T-cell (primary cell): Measurements from ENCODE around the gene ODAD3. TPM values are rescaled to one million over a fixed set of nuclear protein-coding genes. Genes with fewer than 3 reads are reported as not detected.

ENCODE experiments used
- ATAC-seq, 4 experiments: fragments of 200-7000 bp in 3 of 4; fragments of 150-1000 bp in 1 of 4; cut with Tn5 transposase; replicated peaks in 1 of 4; 1 replicate in 3 of 4; 2 replicates in 1 of 4; pipeline ENCODE4 v1.10.0; 2021; ENCODE audit warnings: moderate library complexity in 3 of 4, mild to moderate bottlenecking in 2 of 4, moderate number of reproducible peaks in 1 of 4
- CTCF ChIA-PET, 2 donors: fragments of 300-600 bp; sonication (Branson Sonifier 250); formaldehyde crosslinking; loops; one replicate each; lab custom pipeline; 2022; ENCODE audit warnings: antibody characterized with exemption in 2 of 2; lab: Charles Lee
- POLR2A ChIA-PET, 2 donors: fragments of 300-600 bp; sonication (Branson Sonifier 250); formaldehyde crosslinking; loops; one replicate each; lab custom pipeline; 2022; ENCODE audit warnings: antibody characterized with exemption in 2 of 2; lab: Charles Lee
- DNase-seq, 35 experiments: peaks; one replicate each; pipeline versions ENCODE4 v3.0.0 to v3.0.0-alpha.2; 2013 to 2023
- H3K27ac ChIP-seq: one replicate; pipeline ENCODE4 v1.5.1; 2013; ENCODE audit warnings: low read length
- H3K27me3 ChIP-seq, 2 experiments: replicated peaks in 1 of 2; 1 replicate in 1 of 2; 2 replicates in 1 of 2; pipeline versions ENCODE4 v1.6.1 to v1.7.0; 2013; ENCODE audit warnings: low read length in 1 of 2, mixed read lengths in 1 of 2; ENCODE audit not compliant: control insufficient read depth in 2 of 2, insufficient read depth in 2 of 2; ENCODE audit errors: extremely low read depth in 1 of 2
- H3K36me3 ChIP-seq, 2 donors: 1 replicate in 1 of 2; 2 replicates in 1 of 2; pipeline versions ENCODE4 v1.6.1 to v1.7.0; 2013; ENCODE audit warnings: low read length in 1 of 2; ENCODE audit not compliant: control insufficient read depth in 2 of 2, insufficient read depth in 1 of 2; ENCODE audit errors: extremely low read depth in 1 of 2
- H3K4me1 ChIP-seq, 2 experiments: 1 replicate in 1 of 2; 2 replicates in 1 of 2; pipeline versions ENCODE4 v1.6.1 to v1.7.0; 2013; ENCODE audit warnings: low read length in 2 of 2, mixed read lengths in 1 of 2; ENCODE audit not compliant: insufficient read depth in 2 of 2, control insufficient read depth in 1 of 2; ENCODE audit errors: extremely low read depth in 1 of 2
- H3K4me3 ChIP-seq, 2 donors: 1 replicate in 1 of 2; 2 replicates in 1 of 2; pipeline versions ENCODE4 v1.5.1 to v1.7.0; 2013; ENCODE audit warnings: mild to moderate bottlenecking in 2 of 2, low read length in 1 of 2, moderate library complexity in 1 of 2; ENCODE audit not compliant: control insufficient read depth in 1 of 2; ENCODE audit errors: extremely low read depth in 1 of 2
- H3K9me3 ChIP-seq: 2 replicates; pipeline ENCODE4 v1.7.0; 2013
- H3K27ac Mint-ChIP-seq, 2 donors: one replicate each; pipeline ENCODE4 v1.8.0; 2020 to 2021; ENCODE audit warnings: mild to moderate bottlenecking in 2 of 2, mixed read lengths in 2 of 2
- H3K27me3 Mint-ChIP-seq, 2 donors: one replicate each; pipeline ENCODE4 v1.8.0; 2021 to 2022; ENCODE audit warnings: mixed read lengths in 2 of 2
- H3K36me3 Mint-ChIP-seq: one replicate; pipeline ENCODE4 v1.8.0; 2021; ENCODE audit warnings: mixed read lengths
- H3K4me1 Mint-ChIP-seq, 3 donors: one replicate each; pipeline ENCODE4 v1.8.0; 2020 to 2022; ENCODE audit warnings: mixed read lengths in 3 of 3, mild to moderate bottlenecking in 1 of 3
- H3K4me3 Mint-ChIP-seq, 3 donors: one replicate each; pipeline ENCODE4 v1.8.0; 2020 to 2022; ENCODE audit warnings: mild to moderate bottlenecking in 3 of 3, mixed read lengths in 3 of 3, moderate library complexity in 3 of 3
- H3K9me3 Mint-ChIP-seq, 3 donors: one replicate each; pipeline ENCODE4 v1.8.0; 2020 to 2022; ENCODE audit warnings: mixed read lengths in 3 of 3
- WGBS: methylation state at CpG from one replicate; pipeline ENCODE4 v1.1.5; 2013; ENCODE audit warnings: missing lambda C conversion rate; ENCODE audit not compliant: insufficient coverage; 5-methylcytosine and 5-hydroxymethylcytosine counted together
- total RNA-seq, 35 experiments: library from RNA in 6 of 35; stranded (reverse) in 6 of 35; fragments of 120-200 nt in 1 of 35; gene quantifications; one replicate each; pipeline versions ENCODE4 v1.2.1 to v1.2.4 and lab custom pipeline; 2013 to 2026

The ODAD3 gene
- total RNA-seq, 5 donors from 2014 or later (not counting 1 experiment from before 2014, with no cell fraction given): 0.20 TPM; not detected in 4

- H3K36me3 Mint-ChIP-seq: peaks cover 6% of the 10 kb centered on the region
- H3K4me1 Mint-ChIP-seq: peaks cover 0 to 2% (median 0%) of the 10 kb centered on the region in 3 donors
- no peaks in the 10 kb centered on the region for H3K27me3 Mint-ChIP-seq
- no peaks in the 10 kb centered on the region for H3K27me3 ChIP-seq
- no peaks in the 10 kb centered on the region for H3K9me3 Mint-ChIP-seq
- no peak overlapping the region for H3K27ac Mint-ChIP-seq
- H3K4me3 Mint-ChIP-seq: no peak overlapping the region
- ATAC-seq (no peak), DNase-seq (no peak)
- H3K4me1 ChIP-seq: peaks cover 0 to 3% of the 10 kb centered on the region in 2 experiments
- H3K27ac ChIP-seq: no peak overlapping the region
- POLR2A ChIA-PET: no interaction called here
- no CpG with 5 or more reads among the region's 13 CpGs for WGBS
- no peak overlapping the region for H3K4me3 ChIP-seq
- CTCF ChIA-PET: interaction anchor here in 1 of 2 donors (1.0 kb wide), 1 partner anchor 8 kb away, joined by 7 read pairs; no protein-coding TSS in a partner anchor
- H3K9me3 ChIP-seq: no peaks in the 10 kb centered on the region
- H3K36me3 ChIP-seq: peaks cover 14 to 31% of the 10 kb centered on the region in 2 donors
Observed at GRCh38 chr19:11451327-11451870, 16.5 kb upstream of the ODAD3 start.

- WGBS: 94% methylated on average over 11 of the region's 21 CpGs
- ATAC-seq: no peak
- Histone ChIP-seq H3K4me1 (peaks cover 0 to 3% of the 10 kb centered on the region in 2 experiments), H3K27ac (no peak overlapping the region), H3K27me3 (no peaks in the 10 kb centered on the region), H3K4me3 (no peak overlapping the region), H3K9me3 (no peaks in the 10 kb centered on the region), H3K36me3 (peaks cover 14 to 36% of the 10 kb centered on the region in 2 donors)
- DNase-seq: no peak
- Mint-ChIP-seq H3K27ac (no peak overlapping the region), H3K9me3 (no peaks in the 10 kb centered on the region), H3K4me1 (peaks cover 0 to 2% (median 0%) of the 10 kb centered on the region in 3 donors), H3K27me3 (no peaks in the 10 kb centered on the region), H3K36me3 (peaks cover 6% of the 10 kb centered on the region), H3K4me3 (no peak overlapping the region)
- ChIA-PET CTCF (no interaction called here), POLR2A (no interaction called here)
Observed at GRCh38 chr19:11450570-11451326, 15.8 kb upstream of the ODAD3 start.

- DNase-seq: no peak
- ChIA-PET CTCF (no interaction called here), POLR2A (no interaction called here)
- no peaks in the 10 kb centered on the region for H3K27me3 Mint-ChIP-seq
- H3K36me3 Mint-ChIP-seq: peaks cover 11% of the 10 kb centered on the region
- no peak overlapping the region for H3K27ac Mint-ChIP-seq
- WGBS: 96% methylated on average over 23 of the region's 31 CpGs
- Histone ChIP-seq H3K4me1 (peaks cover 0 to 3% of the 10 kb centered on the region in 2 experiments), H3K9me3 (no peaks in the 10 kb centered on the region), H3K36me3 (peaks cover 19 to 53% of the 10 kb centered on the region in 2 donors), H3K27me3 (no peaks in the 10 kb centered on the region), H3K27ac (no peak overlapping the region), H3K4me3 (no peak overlapping the region)
- H3K4me1 Mint-ChIP-seq: peaks cover 0 to 2% (median 0%) of the 10 kb centered on the region in 3 donors
- H3K9me3 Mint-ChIP-seq: no peaks in the 10 kb centered on the region
- ATAC-seq: peak in 1 of 4 experiments; percentile 14
- H3K4me3 Mint-ChIP-seq: no peak overlapping the region
Observed at GRCh38 chr19:11448923-11449554, 14.1 kb upstream of the ODAD3 start.

GRCh38 chr19:11448410-11448809 lies 13.5 kb upstream of the ODAD3 start:
- ChIA-PET POLR2A (no interaction called here), CTCF (no interaction called here)
- no peak overlapping the region for H3K4me3 ChIP-seq
- H3K27me3 Mint-ChIP-seq: no peaks in the 10 kb centered on the region
- no peak overlapping the region for H3K27ac ChIP-seq
- peaks cover 0 to 2% (median 0%) of the 10 kb centered on the region in 3 donors for H3K4me1 Mint-ChIP-seq
- no peak overlapping the region for H3K27ac Mint-ChIP-seq
- DNase-seq: no peak
- no peaks in the 10 kb centered on the region for H3K4me1 ChIP-seq
- peaks cover 11% of the 10 kb centered on the region for H3K36me3 Mint-ChIP-seq
- no peaks in the 10 kb centered on the region for H3K9me3 ChIP-seq
- H3K9me3 Mint-ChIP-seq: no peaks in the 10 kb centered on the region
- H3K27me3 ChIP-seq: no peaks in the 10 kb centered on the region
- H3K4me3 Mint-ChIP-seq: no peak overlapping the region
- H3K36me3 ChIP-seq: peaks cover 22 to 57% of the 10 kb centered on the region in 2 donors
- no peak for ATAC-seq
- 87% methylated on average over 12 of the region's 13 CpGs for WGBS

- H3K27ac ChIP-seq: no peak overlapping the region
- Mint-ChIP-seq H3K27ac (no peak overlapping the region), H3K4me1 (peaks cover 0 to 2% (median 0%) of the 10 kb centered on the region in 3 donors), H3K9me3 (no peaks in the 10 kb centered on the region), H3K27me3 (no peaks in the 10 kb centered on the region), H3K36me3 (peaks cover 11% of the 10 kb centered on the region), H3K4me3 (no peak overlapping the region)
- H3K9me3 ChIP-seq: no peaks in the 10 kb centered on the region
- no peak for ATAC-seq
- ChIA-PET POLR2A (no interaction called here), CTCF (interaction anchor here in 1 of 2 donors (0.5 kb wide), 1 partner anchor 931 kb away, joined by 8 read pairs; no protein-coding TSS in a partner anchor)
- H3K4me1 ChIP-seq: no peaks in the 10 kb centered on the region
- H3K27me3 ChIP-seq: no peaks in the 10 kb centered on the region
- peaks cover 22 to 57% of the 10 kb centered on the region in 2 donors for H3K36me3 ChIP-seq
- no peak overlapping the region for H3K4me3 ChIP-seq
- no peak for DNase-seq
- WGBS: 87% methylated on average over 17 of the region's 35 CpGs
Observed at GRCh38 chr19:11447347-11448262, 12.7 kb upstream of the ODAD3 start.
